ENCODE measurements around the gene ANKRD33. TPM values are rescaled to one million over a fixed set of nuclear protein-coding genes. Genes with fewer than 3 reads are reported as not detected.
A peak's percentile ranks its signal among the peaks of the same experiment; 100 is the strongest.

The ANKRD33 gene
- total RNA-seq, 2 experiments from 2014 or later = not detected

GRCh38 chr12:51913071-51914033, 25.4 kb downstream of the ANKRD33 start:
- ChIA-PET POLR2A (no interaction called here), CTCF (interaction anchor here (0.9 to 1.8 kb wide), 3 partner anchors 14 to 67 kb away, joined by 3 to 5 read pairs (median 3); no protein-coding TSS in a partner anchor)
- no peaks in the 10 kb centered on the region for H3K36me3 Mint-ChIP-seq (ENCODE audit: low read depth)
- no peak overlapping the region for H3K27ac Mint-ChIP-seq
- no peak for DNase-seq
- no peak overlapping the region for H3K4me3 Mint-ChIP-seq
- peaks cover 9% of the 10 kb centered on the region for H3K27me3 Mint-ChIP-seq
- H3K4me1 Mint-ChIP-seq = no peaks in the 10 kb centered on the region
- no peaks in the 10 kb centered on the region for H3K9me3 Mint-ChIP-seq

GRCh38 chr12:51914034-51914923, 26.4 kb downstream of the ANKRD33 start:
- ChIA-PET CTCF (interaction anchor here (0.7 to 0.9 kb wide), 2 partner anchors 9 to 106 kb away, joined by 3 to 4 read pairs; no protein-coding TSS in a partner anchor), POLR2A (no interaction called here)
- H3K27me3 Mint-ChIP-seq = peaks cover 3% of the 10 kb centered on the region
- H3K4me1 Mint-ChIP-seq = no peaks in the 10 kb centered on the region
- H3K36me3 Mint-ChIP-seq (ENCODE audit: low read depth) = no peaks in the 10 kb centered on the region
- no peak overlapping the region for H3K27ac Mint-ChIP-seq
- no peaks in the 10 kb centered on the region for H3K9me3 Mint-ChIP-seq
- DNase-seq = no peak
- H3K4me3 Mint-ChIP-seq = no peak overlapping the region

GRCh38 chr12:51915003-51915625, 27.2 kb downstream of the ANKRD33 start:
- Mint-ChIP-seq H3K27ac (no peak overlapping the region), H3K36me3 (ENCODE audit: low read depth) (no peaks in the 10 kb centered on the region), H3K4me3 (no peak overlapping the region), H3K9me3 (no peaks in the 10 kb centered on the region), H3K27me3 (no peaks in the 10 kb centered on the region), H3K4me1 (no peaks in the 10 kb centered on the region)
- ChIA-PET CTCF (interaction anchor here (0.7 to 0.9 kb wide), 2 partner anchors 8 to 105 kb away, joined by 3 to 4 read pairs; no protein-coding TSS in a partner anchor), POLR2A (no interaction called here)
- no peak for DNase-seq

GRCh38 chr12:51915951-51916350, 28.0 kb downstream of the ANKRD33 start:
- ChIA-PET CTCF (interaction anchor here (1.5 kb wide), 1 partner anchor 11 kb away, joined by 5 read pairs; no protein-coding TSS in a partner anchor), POLR2A (no interaction called here)
- Mint-ChIP-seq H3K27ac (no peak overlapping the region), H3K4me1 (no peaks in the 10 kb centered on the region), H3K9me3 (no peaks in the 10 kb centered on the region), H3K27me3 (no peaks in the 10 kb centered on the region), H3K36me3 (ENCODE audit: low read depth) (no peaks in the 10 kb centered on the region), H3K4me3 (no peak overlapping the region)
- no peak for DNase-seq

GRCh38 chr12:51917041-51917590, 29.2 kb downstream of the ANKRD33 start:
- CTCF ChIA-PET = interaction anchor here (1.5 kb wide), 1 partner anchor 9 kb away, joined by 5 read pairs; no protein-coding TSS in a partner anchor
- POLR2A ChIA-PET = no interaction called here
- H3K4me3 Mint-ChIP-seq = no peak overlapping the region
- H3K27me3 Mint-ChIP-seq = no peaks in the 10 kb centered on the region
- H3K9me3 Mint-ChIP-seq = no peaks in the 10 kb centered on the region
- no peak for DNase-seq
- H3K4me1 Mint-ChIP-seq = no peaks in the 10 kb centered on the region
- H3K27ac Mint-ChIP-seq = no peak overlapping the region
- H3K36me3 Mint-ChIP-seq (ENCODE audit: low read depth) = no peaks in the 10 kb centered on the region

GRCh38 chr12:51917746-51918453, 30.0 kb downstream of the ANKRD33 start:
- Mint-ChIP-seq H3K9me3 (no peaks in the 10 kb centered on the region), H3K27me3 (no peaks in the 10 kb centered on the region), H3K4me3 (no peak overlapping the region), H3K36me3 (ENCODE audit: low read depth) (no peaks in the 10 kb centered on the region), H3K27ac (no peak overlapping the region), H3K4me1 (no peaks in the 10 kb centered on the region)
- no peak for DNase-seq
- POLR2A ChIA-PET = no interaction called here
- CTCF ChIA-PET = no interaction called here

- H3K4me3 Mint-ChIP-seq = no peak overlapping the region
- ChIA-PET POLR2A (no interaction called here), CTCF (no interaction called here)
- no peak for DNase-seq
- peaks cover 5% of the 10 kb centered on the region for H3K4me1 Mint-ChIP-seq
- H3K9me3 Mint-ChIP-seq = no peaks in the 10 kb centered on the region
- H3K27ac Mint-ChIP-seq = peak overlapping the region; percentile 8
- H3K27me3 Mint-ChIP-seq = peaks cover 4% of the 10 kb centered on the region
- no peaks in the 10 kb centered on the region for H3K36me3 Mint-ChIP-seq (ENCODE audit: low read depth)
Observed at GRCh38 chr12:51920046-51920445, 32.1 kb downstream of the ANKRD33 start.

GRCh38 chr12:51921017-51921725, 33.3 kb downstream of the ANKRD33 start:
- Mint-ChIP-seq H3K36me3 (ENCODE audit: low read depth) (no peaks in the 10 kb centered on the region), H3K27ac (no peak overlapping the region), H3K27me3 (peaks cover 8% of the 10 kb centered on the region), H3K4me3 (no peak overlapping the region), H3K4me1 (peaks cover 5% of the 10 kb centered on the region), H3K9me3 (no peaks in the 10 kb centered on the region)
- no peak for DNase-seq
- ChIA-PET CTCF (interaction anchor here (0.9 to 3.1 kb wide), 7 partner anchors 13 to 104 kb away, joined by 3 to 10 read pairs (median 4); no protein-coding TSS in a partner anchor), POLR2A (no interaction called here)

- H3K9me3 Mint-ChIP-seq = no peaks in the 10 kb centered on the region
- H3K4me1 Mint-ChIP-seq = peaks cover 5% of the 10 kb centered on the region
- H3K27ac Mint-ChIP-seq = no peak overlapping the region
- ChIA-PET CTCF (interaction anchor here (0.5 to 3.1 kb wide), 10 partner anchors 13 to 495 kb away, joined by 3 to 10 read pairs (median 4); no protein-coding TSS in a partner anchor), POLR2A (no interaction called here)
- peaks cover 8% of the 10 kb centered on the region for H3K27me3 Mint-ChIP-seq
- no peaks in the 10 kb centered on the region for H3K36me3 Mint-ChIP-seq (ENCODE audit: low read depth)
- no peak overlapping the region for H3K4me3 Mint-ChIP-seq
- DNase-seq = no peak
Observed at GRCh38 chr12:51922146-51922545, 34.2 kb downstream of the ANKRD33 start.

- H3K27ac Mint-ChIP-seq = no peak overlapping the region
Observed at GRCh38 chr12:51922762-51923505, 35.0 kb downstream of the ANKRD33 start.

More at GRCh38 chr12:51922762-51923505, 35.0 kb downstream of the ANKRD33 start:
- CTCF ChIA-PET = interaction anchor here (0.5 to 3.1 kb wide), 11 partner anchors 8 to 496 kb away, joined by 3 to 10 read pairs (median 4); no protein-coding TSS in a partner anchor
- H3K4me1 Mint-ChIP-seq = peaks cover 5% of the 10 kb centered on the region
- H3K27me3 Mint-ChIP-seq = peaks cover 8% of the 10 kb centered on the region
- no peaks in the 10 kb centered on the region for H3K36me3 Mint-ChIP-seq (ENCODE audit: low read depth)
- POLR2A ChIA-PET = no interaction called here
- no peak overlapping the region for H3K4me3 Mint-ChIP-seq
- DNase-seq = no peak
- H3K9me3 Mint-ChIP-seq = no peaks in the 10 kb centered on the region

Measured in activated CD4-positive, alpha-beta memory T cell treated with anti-CD3 and anti-CD28 coated beads, Interleukin-2, amount 10 ng/mL, durations not matched to agents 7 days and 5 days (primary cell).